Hepatocyte (in vitro differentiated cells): ENCODE data around the gene TMOD2.

ENCODE experiments used
- CTCF ChIP-seq: fragments of 200-600 bp; sonication (generic); IDR thresholded peaks from 2 replicates; pipeline ENCODE4 v1.5.1; 2016; ENCODE audit warnings: antibody characterized with exemption, mild to moderate bottlenecking; ENCODE audit not compliant: poor library complexity
- EZH2phosphoT487 ChIP-seq: fragments of 200-600 bp; sonication (generic); IDR thresholded peaks from one replicate; pipeline ENCODE4 v1.6.1; 2018; ENCODE audit warnings: antibody characterized with exemption, mild to moderate bottlenecking, low read depth, moderate library complexity; ENCODE audit not compliant: unreplicated experiment, severe bottlenecking

- no peak for TF ChIP-seq CTCF
- no peak for TF ChIP-seq EZH2phosphoT487
Observed at GRCh38 chr15:51829376-51830275, 78.2 kb downstream of the TMOD2 start, which contains the start of gene TMOD3.
